Dermis blood vessel endothelial cell (primary cell): Measurements from ENCODE around the gene SHKBP1. TPM values are rescaled to one million over a fixed set of nuclear protein-coding genes. Genes with fewer than 3 reads are reported as not detected.
"Not testable (repeated sequence)": the region's sequence is repeated elsewhere in the genome, so short reads cannot be mapped to it uniquely, and the experiment has no call there.

ENCODE experiments used
- DNase-seq: peaks from one replicate; pipeline ENCODE4 v3.0.0; 2010
- total RNA-seq: library from RNA; depleted of rRNA; stranded (reverse); fragments of >200 nt; gene quantifications from 2 replicates; pipeline ENCODE4 v1.2.3, GENCODE V29; 2014

SHKBP1 gene
- total RNA-seq, 1 donor from 2014 or later: 27.7 TPM

DNA sequence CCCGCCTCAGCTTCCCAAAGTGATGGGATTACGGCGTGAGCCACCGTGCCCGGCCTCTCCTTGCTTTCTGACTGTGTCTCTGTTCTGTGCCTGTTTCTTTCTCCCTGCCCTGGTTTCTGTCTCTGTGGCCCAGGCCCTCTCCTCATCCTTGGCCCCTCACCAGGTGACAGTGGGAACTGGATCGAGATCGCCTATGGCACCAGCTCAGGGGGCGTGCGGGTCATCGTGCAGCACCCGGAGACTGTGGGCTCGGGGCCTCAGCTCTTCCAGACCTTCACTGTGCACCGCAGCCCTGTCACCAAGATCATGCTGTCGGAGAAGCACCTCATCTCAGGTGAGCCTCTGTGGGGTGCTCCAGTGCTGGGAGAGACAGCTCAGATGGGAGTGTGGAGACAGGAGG is 9.9 kb downstream of the SHKBP1 start:
- DNase-seq: no peak

DNA sequence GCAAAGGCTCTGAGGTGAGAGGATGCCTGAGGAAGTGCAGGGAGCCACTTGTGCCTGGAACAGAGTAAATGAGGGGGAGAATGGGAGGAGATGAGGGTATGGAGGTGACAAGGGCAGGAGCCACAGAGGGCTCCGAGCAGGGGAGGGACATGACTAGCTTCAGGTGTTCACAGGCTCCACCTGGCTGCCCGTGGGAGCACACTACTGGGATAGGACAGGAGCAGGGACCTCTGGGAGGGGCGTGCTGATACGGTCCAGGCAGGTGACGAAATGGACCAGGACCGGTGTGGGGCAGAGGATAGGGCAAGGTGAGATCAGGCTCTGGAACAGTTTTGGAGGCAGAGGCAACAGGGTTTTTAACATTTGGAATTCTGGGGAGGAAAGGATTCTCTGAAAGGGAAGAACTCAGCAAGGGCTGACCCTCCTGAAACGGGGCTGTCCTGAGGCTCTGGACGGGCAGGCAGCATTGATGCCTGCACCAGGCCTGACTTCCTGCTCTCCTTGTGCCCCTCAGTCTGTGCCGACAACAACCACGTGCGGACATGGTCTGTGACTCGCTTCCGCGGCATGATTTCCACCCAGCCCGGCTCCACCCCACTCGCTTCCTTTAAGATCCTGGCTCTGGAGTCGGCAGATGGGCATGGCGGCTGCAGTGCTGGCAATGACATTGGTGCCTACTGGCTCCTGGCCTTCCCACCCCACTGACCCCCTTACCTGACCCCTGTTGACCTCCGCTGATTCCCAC is 11.6 kb downstream of the SHKBP1 start:
- DNase-seq: peak; percentile 67

DNA sequence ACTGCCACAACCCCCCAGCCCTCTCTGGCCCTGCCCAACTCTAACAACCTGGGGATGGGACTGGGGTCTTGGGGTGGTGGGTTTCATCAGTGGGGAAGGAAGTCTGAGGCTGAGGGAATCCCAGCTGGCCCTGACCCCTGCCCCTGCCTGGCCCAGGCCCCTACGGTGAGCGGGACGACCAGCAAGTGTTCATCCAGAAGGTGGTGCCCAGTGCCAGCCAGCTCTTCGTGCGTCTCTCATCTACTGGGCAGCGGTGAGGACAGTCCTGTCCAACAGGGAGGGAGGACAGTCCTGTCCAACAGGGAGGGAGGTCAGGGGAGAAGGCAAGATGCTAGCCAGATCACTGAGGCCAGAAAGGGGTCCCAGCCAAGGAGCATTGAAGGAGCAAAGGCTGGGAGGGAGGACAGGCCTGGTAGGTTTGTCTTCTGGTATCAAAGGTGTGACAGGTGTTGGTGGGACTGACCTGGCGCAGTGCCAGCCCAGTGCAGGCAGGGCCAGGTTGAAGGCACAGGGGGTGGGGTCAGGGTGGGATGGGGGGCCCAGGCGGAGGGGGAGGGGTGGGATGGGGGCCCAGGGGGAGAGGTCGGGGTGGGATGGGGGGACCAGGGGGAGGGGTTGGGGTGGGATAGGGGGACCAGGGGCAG is 12.4 kb downstream of the SHKBP1 start:
- DNase-seq: no peak

DNA sequence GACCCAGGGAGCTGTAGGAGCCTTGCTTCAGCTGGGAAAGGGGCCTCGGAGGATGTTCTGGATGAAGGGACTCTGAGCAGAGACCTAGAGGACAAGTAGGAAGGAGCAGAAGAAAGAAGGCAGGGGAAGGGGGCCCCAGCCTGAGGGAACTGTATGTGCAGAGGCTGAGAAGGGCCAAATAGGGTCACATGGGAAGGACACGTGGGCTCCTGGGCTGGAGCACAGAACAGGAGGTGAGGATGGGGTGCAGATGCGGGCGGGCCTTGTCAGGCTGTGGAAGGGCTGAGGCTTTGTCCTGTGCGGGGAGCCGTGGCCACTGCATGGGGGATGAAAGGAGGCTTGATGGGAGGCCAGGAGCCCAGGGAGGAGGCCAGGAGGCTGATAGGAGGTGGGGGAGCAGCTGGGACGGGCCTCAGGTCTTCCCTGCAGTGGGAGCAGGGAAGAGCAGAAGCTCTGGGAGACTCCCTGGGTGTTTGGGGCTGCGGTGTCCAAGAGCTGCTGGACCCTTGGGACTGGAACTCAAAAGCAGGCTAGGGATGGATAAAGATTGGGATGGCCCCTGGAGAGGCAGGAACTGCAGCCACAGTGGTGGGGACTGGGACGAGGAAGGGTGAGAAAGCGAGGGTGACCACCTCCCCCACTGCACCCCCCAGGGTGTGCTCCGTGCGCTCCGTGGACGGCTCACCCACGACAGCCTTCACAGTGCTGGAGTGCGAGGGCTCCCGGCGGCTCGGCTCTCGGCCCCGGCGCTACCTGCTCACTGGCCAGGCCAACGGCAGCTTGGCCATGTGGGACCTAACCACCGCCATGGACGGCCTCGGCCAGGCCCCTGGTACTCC is 13.1 kb downstream of the SHKBP1 start:
- no peak for DNase-seq

DNA sequence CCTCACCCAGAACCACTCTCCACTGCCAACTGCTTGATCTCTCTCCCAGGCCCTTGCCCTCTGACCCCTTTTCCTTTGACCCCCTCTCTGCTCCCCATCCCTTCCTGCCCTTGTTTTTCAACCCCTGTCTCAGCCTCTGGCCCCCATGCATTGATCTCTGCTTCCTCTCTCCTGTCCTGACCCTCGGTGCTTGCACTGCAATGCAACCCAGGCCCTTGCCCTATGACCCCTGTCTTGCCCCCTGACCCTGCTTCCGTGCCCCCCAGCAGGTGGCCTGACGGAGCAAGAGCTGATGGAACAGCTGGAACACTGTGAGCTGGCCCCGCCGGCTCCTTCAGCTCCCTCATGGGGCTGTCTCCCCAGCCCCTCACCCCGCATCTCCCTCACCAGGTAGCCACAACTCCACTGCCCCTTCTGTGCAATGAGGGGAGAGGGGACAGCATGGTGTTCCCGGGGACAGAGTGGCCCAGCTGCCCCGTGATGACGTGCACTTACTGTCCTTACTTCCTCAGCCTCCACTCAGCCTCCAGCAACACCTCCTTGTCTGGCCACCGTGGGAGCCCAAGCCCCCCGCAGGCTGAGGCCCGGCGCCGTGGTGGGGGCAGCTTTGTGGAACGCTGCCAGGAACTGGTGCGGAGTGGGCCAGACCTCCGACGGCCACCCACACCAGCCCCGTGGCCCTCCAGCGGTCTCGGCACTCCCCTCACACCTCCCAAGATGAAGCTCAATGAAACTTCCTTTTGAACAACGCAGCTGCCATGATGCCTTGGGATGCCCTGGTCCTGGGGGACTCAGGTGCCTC is 14.0 kb downstream of the SHKBP1 start:
- no peak for DNase-seq

DNA sequence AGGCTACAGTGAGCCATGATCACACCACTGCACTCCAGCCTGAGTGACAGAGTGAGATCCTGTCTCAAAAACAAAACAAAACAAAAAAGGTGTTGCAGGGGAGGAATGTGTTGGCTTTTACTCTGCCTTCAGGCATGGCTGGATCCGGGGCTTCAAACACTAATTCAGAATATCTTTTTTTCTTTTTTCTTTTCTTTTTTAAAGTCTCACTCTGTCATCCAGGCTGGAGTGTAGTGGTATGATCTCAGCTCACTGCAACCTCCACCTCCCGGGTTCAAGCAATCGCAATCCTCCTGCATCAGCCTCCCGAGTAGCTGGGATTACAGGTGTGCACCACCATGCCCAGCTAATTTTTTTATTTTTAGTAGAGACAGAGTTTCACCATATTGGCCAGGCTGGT is 15.1 kb downstream of the SHKBP1 start:
- DNase-seq: not testable (repeated sequence)

DNA sequence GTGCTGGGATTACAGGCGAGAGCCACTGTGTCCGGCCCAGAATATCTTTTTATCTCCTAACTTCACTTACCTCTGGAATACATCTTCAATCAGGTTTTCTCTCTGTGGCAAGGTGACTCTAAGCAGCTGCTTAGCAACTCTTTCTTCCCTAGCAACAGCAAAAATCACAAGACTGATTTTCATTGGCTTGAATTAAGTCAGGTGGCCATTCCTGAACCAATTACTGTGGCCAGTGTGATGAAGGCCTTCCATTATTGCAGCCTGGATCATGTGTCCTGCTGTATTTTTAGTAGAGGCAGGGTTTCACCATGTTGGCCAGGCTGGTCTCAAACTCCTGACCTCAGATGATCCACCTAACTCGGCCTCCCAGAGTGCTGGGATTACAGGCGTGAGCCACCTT is 15.5 kb downstream of the SHKBP1 start:
- peak; percentile 78 for DNase-seq

DNA sequence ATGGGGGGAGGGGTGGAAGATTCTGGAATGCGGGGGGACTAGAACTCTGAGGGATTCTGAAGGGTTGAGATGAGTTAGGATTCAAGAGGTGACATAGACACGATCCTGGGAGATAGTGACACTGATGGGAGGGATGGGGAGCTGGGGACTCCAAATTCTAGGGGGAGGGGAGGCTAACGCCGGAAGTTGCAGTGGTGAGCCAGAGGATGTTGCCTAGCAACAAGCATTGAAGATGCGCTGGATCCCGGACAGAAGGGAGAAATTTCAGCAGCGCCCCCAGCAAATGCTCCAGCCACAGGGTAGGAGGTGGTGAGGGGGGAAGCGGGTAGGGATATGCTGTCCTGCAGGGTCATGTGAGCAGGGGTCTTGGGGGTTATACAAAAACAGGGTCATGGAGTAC is 17.6 kb downstream of the SHKBP1 start:
- DNase-seq: no peak

DNA sequence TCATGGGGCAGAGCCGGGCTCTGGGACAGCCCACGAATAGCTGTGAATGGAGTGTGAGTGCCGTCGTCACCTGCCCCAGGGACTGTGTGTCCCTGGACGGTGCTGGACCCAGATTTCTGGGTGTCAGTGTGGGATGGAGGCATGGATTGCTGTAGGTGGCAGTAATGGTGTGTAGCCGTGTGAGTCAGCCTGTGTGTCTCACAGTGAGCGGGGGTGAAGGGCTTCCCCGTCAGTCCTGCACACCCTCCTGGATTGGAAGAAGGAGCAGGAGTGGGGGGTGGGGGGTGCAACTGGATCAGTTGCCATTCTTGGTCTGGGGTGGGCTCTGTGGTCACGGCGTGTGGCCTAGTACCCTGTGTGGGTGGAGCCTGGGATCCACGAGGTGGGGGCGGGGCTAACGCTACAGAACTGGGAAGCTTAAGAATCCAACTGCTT is 18.0 kb downstream of the SHKBP1 start:
- no peak for DNase-seq

DNA sequence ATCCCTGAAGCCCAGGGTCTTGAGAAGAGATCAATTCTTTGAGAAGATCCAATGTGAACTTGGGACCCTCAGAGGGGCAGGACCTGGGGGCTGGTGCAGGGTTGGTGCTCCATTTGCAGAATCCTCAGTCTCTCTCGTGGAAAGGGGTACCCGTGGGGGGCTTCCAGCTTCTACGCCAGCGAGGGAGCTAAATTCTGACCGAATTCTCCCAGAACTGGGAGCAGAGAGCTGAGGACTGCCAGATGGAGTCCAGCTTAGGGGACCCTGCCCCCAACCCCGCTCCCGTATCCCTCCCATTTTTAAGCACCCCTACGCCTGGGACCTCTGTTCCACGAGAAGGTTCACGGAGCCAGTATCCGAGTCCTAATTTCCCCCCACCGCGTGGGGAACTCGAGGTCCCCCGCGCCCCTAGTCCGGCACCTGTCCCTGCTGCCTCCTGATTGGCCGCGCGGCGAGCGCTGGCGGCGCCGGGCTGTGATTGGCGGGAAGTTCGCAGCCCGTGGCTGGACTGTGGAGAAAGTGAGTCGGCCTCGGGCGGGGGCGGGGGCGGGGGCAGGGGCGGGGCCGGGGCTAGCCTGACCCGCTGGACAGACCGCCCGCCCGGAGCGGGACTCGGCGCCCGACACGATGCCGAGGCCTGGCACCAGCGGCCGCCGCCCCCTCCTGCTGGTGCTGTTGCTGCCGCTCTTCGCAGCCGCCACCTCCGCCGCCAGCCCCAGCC is 20.1 kb downstream of the SHKBP1 start:
- peak; percentile 74 for DNase-seq

DNA sequence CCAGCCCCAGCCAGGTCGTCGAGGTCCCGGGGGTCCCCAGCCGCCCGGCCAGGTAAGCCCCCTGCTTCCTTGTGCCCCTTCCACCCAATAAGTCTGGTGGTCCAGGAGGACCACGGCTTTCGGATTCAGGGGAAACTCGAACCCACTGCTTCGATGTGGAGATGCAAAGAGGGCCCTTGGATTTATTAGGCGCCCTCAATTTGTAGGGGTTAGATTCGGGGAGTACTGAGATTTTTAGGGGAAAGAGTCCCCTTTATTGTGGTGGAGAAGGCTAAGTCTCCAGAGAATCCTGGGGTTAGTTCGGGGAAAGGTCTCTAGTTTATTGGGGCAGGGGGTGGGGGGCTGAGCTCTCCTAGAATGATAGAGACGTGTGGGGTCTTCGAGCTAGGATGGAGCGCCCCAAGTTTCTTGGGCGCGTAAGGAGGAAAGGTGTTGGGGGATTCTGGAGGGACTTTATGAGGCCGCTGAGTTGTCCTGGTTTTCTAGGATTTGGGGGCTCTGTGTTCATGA is 20.7 kb downstream of the SHKBP1 start:
- no peak for DNase-seq

DNA sequence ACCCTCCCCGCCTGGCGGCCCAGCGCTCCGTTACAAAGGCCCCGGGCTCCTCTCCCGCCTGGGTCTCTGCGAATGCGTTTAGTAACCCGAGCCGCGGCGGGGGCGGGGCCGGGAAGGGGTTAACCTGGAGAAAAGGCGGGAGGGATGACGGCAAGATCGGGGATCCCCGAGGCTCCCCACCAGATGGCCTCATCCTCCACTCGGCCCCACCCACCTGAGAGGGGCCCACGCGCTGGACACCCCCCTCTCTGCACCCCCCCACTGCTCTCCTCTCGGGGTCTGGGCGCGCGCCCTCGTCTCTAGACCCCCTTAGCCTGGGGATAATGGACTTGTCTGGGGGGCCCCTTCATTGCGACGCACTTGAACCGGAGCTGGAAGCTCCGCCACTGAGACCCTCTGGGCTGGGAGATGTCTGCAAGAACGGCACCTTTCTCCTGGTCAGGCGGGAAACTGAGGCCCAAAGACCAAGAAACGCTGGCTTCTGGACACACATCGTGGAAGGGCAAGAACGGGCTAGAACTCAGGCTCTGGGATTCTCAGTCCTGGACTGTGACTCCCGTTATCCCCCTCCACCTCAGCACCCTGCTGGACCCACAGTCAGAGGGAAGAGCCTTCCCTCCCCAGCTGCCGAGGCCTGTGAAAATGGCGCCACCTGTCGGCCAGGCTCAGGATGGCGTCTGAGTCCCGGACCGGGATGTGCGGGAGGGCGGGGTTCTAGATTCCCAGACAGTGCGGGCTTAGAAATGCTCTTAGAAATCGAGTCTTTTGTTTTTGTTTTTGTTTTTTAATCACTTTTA is 21.6 kb downstream of the SHKBP1 start:
- DNase-seq: peak; percentile 89

DNA sequence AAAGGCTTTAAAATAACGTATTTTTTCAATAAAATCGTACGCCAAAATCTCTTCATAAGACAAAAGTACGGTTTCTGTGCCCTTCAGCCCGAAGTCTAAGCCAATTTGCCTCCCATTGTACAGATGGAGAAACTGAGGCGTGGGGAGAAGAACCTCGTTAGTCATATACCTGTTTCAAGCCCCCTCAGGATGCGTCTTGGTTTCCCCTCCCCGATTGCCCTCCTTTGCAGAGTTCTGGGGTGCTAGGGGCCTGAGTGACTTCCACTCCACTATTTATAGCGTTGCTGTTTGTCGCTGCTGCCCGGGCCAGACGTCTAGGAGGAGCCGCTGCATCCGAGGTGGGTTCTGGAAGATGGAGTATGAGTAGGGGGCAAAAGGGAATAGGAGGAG is 22.2 kb downstream of the SHKBP1 start:
- DNase-seq: no peak

DNA sequence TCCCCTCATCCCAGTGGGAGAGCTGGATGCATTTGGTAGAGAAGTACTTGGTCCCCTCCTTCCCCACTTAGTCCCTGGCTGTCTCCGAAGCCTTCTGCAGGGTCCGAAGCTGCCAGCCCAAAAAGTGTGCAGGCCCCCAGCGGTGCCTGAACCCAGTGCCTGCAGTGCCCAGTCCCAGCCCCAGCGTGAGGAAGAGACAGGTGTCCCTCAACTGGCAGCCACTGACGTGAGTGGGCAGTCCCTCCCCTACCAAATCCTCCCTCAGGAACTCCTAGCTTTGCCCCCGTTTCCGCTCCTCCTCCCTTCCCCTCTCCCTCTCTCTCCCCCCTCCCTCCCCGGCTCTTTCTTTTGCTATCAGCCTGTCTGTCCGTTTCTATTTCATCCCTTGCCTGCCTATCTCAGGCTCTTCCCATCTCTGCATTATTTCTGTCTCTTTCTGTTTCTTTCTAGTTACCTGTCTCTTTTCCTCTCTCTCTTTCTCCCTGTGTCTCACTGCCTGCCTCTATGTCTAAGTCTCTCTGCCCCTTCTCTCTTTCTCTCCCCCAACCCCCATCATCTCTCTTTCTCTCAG is 22.7 kb downstream of the SHKBP1 start:
- no peak for DNase-seq

DNA sequence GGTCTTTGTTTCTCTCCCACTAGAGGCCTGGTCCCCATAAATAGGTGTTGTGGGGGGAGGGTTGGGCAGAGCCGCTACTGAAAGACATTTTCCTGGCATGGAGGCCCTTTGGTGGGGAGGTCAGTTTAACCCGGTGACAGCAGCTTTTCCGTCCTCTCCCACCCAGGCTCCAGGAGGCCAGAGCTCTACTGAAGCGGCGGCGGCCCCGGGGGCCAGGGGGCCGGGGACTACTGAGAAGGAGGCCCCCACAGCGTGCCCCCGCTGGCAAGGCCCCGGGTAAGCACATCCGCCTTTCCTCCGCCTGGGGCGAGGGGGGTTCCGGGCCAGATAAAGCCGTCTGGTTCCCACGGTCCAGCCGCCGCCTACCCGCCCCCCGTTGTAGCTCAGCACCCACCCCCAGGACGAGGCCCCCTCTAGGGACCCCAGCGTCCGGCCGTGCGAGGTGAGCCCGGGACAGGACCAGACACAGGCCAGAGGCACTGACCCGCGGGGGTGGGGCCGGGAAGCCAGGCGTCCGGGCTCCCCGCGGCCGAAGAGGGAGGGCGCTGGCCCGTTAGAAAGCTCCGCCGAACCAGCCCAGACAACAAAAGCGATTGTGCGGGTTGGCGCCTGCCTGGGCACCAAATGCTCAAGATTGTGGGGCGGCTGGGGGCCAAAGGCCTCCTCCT is 23.4 kb downstream of the SHKBP1 start:
- no peak for DNase-seq

DNA sequence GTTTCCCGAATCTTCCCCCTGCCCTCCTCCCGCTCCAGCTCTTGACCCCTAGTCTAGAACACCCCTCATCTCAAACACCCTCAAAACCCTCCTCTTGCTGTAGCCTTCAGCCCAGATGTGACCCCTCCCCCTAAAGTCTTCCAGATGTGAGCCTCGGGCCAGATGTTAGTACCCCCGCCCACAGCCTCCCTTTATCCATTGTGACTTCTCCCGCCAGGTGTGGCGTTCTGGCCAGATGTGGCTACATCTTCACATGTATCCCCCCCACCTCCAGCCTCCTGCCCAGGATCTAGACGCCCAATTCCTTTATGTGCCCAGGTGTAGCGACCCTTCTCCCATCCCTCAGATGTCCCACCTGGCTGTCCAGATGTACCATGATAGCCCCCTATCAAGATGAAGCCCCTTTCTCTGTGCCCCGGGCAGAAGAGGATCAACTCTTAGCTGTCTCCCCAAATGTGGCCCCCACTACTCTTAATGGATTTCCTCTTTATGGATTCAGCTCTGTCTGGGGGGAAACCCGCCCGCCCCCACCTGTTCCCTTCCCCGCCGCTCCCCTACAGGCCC is 24.0 kb downstream of the SHKBP1 start:
- no peak for DNase-seq

DNA sequence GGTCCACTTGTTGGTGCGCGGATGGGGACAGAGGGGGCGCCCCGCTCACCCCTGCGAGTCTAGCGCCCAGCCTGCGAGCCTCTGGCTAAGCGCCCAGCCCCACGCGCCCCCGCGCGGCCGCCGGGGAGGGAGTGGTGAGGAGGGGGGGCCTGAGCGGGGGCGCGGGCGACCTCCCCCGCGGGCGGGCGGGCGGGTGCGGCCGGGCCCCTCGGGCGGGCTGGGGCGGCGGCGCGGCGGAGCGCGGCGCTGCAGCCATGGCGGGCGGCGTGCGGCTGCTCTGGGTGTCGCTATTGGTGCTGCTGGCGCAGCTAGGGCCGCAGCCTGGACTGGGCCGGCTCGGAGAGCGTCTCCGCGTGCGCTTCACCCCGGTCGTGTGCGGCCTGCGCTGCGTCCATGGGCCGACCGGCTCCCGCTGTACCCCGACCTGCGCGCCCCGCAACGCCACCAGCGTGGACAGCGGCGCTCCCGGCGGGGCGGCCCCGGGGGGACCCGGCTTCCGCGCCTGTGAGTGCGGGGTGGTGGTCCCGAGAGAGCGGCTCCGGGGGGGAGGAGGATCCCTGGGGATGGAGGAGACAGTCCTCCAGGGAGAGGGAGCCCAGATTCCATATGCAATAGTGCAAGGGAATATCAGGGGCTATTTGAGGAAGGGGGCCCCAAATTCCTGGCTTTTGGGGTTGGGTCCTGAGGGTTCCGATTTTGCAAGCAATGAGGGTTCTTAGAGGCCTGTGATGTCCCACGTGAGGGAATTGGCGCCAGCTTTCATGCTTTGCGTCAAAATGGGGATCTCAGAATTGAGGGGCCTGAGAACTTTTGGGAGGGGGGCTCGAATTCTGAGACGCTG is 24.7 kb downstream of the SHKBP1 start, which contains the start of gene LTBP4:
Gene LTBP4, plus strand, starts transcription at position 236 of the 841 bp plus-strand sequence. Its CDS starts 19 bp downstream, at position 255.
- DNase-seq: peak; percentile 43

DNA sequence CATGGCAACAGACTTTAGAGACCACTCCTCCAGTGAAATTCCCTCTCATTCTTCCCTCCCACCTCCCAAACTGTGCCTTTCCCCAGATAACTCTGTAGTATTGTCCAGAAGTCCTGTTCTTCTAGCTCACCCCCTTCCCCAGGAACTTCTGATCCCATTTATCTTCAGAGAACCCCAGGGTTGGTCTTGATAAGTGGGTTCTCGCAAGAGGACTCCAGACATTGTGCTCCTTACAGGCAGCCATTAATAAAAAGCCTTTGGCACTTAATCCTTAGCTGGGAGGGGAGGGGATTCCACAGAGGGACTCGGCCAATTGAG is 26.4 kb downstream of the SHKBP1 start:
- DNase-seq: no peak
